A549 (cell line): ENCODE data around the gene CCDC47. TPM values are rescaled to one million over a fixed set of nuclear protein-coding genes. Genes with fewer than 3 reads are reported as not detected.
A peak's percentile ranks its signal among the peaks of the same experiment; 100 is the strongest.

Source experiments
- ATAC-seq, 2 experiments: fragments of 200-7000 bp in 1 of 2; fragments of >200 bp in 1 of 2; cut with Nextera tagmentation in 1 of 2; cut with Tn5 transposase in 1 of 2; 3 replicates each; pipeline versions ENCODE4 v1.8.0 to v1.9.1; 2018 to 2020; ENCODE audit warnings: mild to moderate bottlenecking in 1 of 2, moderate library complexity in 1 of 2
- CTCF ChIA-PET: fragments of 300-600 bp; sonication (Branson Sonifier 250); formaldehyde crosslinking; extraction: SDS; loops from one replicate; lab custom pipeline; 2021; ENCODE audit warnings: antibody characterized with exemption, inconsistent platforms; lab: Yijun Ruan, JAX
- POLR2A ChIA-PET: fragments of 350-600 bp; formaldehyde crosslinking; extraction: SDS; loops from one replicate; lab custom pipeline; 2021; ENCODE audit warnings: antibody characterized with exemption, inconsistent platforms; lab: Yijun Ruan, JAX
- DNase-seq, 2 experiments: peaks; one replicate each; pipeline versions ENCODE4 v3.0.0 to v3.0.0-alpha.2; 2011 to 2016; ENCODE audit warnings: low read depth in 1 of 2, low spot score in 1 of 2
- FAIRE-seq: peaks from 2 replicates; lab custom pipeline; 2011; peaks lifted over from hg19 to GRCh38; lab: Jason Lieb, UNC
- H3K27ac ChIP-seq, 2 experiments: fragments of >200 bp; sonication (Bioruptor Twin); formaldehyde crosslinking; 3 replicates each; pipeline ENCODE4 v1.5.1; 2016 to 2017
- H3K4me1 ChIP-seq: fragments of >200 bp; sonication (Bioruptor Twin); formaldehyde crosslinking; 3 replicates; pipeline ENCODE4 v1.6.1; 2016
- H3K4me2 ChIP-seq: fragments of >200 bp; sonication (Bioruptor Twin); formaldehyde crosslinking; 3 replicates; pipeline ENCODE4 v1.6.1; 2016
- H3K4me3 ChIP-seq: fragments of >200 bp; sonication (Bioruptor Twin); formaldehyde crosslinking; 3 replicates; pipeline ENCODE4 v1.5.1; 2016
- H3K9me3 ChIP-seq: fragments of >200 bp; sonication (Bioruptor Twin); formaldehyde crosslinking; 3 replicates; pipeline ENCODE4 v1.6.1; 2016
- CBX8 ChIP-seq: fragments of 200-600 bp; sonication (generic); IDR thresholded peaks from 2 replicates; pipeline ENCODE4 v1.6.1; 2016
- CEBPB ChIP-seq, 2 experiments: fragments of >200 bp in 1 of 2; sonication (Bioruptor Twin) in 1 of 2; formaldehyde crosslinking in 1 of 2; IDR thresholded peaks; 2 replicates each; pipeline ENCODE4 v1.6.1; 2012 to 2016
- EHMT2 ChIP-seq: fragments of 200-600 bp; sonication (generic); IDR thresholded peaks from 2 replicates; pipeline ENCODE4 v1.6.1; 2016; ENCODE audit warnings: antibody characterized with exemption, low read depth, mild to moderate bottlenecking, moderate library complexity
- ESRRA ChIP-seq: fragments of 150-350 bp; IDR thresholded peaks from 2 replicates; pipeline ENCODE4 v1.6.1; 2014; ENCODE audit warnings: mild to moderate bottlenecking, low read length, borderline replicate concordance
- FOSB ChIP-seq: fragments of 250-450 bp; sonication (Bioruptor Pico); IDR thresholded peaks from 2 replicates; pipeline ENCODE4 v1.5.0; 2020; ENCODE audit warnings: mild to moderate bottlenecking, moderate library complexity
- FOXS1 ChIP-seq: fragments of 250-450 bp; sonication (Bioruptor Pico); IDR thresholded peaks from 2 replicates; pipeline ENCODE4 v1.5.0; 2020; ENCODE audit warnings: mild to moderate bottlenecking, moderate library complexity
- HOXB13 ChIP-seq: fragments of 250-450 bp; sonication (Bioruptor Pico); IDR thresholded peaks from 2 replicates; pipeline ENCODE4 v1.5.0; 2020; ENCODE audit warnings: low read depth, mild to moderate bottlenecking, moderate library complexity
- JUN ChIP-seq, 2 experiments: fragments of >200 bp; sonication (Bioruptor Twin); formaldehyde crosslinking; IDR thresholded peaks; 2 replicates in 1 of 2; 3 replicates in 1 of 2; pipeline ENCODE4 v1.6.1; 2016 to 2017
- KDM5A ChIP-seq: fragments of 200-600 bp; sonication (generic); IDR thresholded peaks from 2 replicates; pipeline ENCODE4 v1.6.1; 2016; ENCODE audit warnings: antibody characterized with exemption, mild to moderate bottlenecking
- RAD21 ChIP-seq, 2 experiments: fragments of >200 bp in 1 of 2; sonication (Bioruptor Twin) in 1 of 2; formaldehyde crosslinking in 1 of 2; IDR thresholded peaks in 1 of 2; conservative IDR thresholded peaks in 1 of 2; 2 replicates in 1 of 2; 3 replicates in 1 of 2; pipeline ENCODE4 v1.6.1; 2012 to 2018; ENCODE audit warnings: inconsistent platforms in 1 of 2
- SMC3 ChIP-seq: fragments of >200 bp; sonication (Bioruptor Twin); formaldehyde crosslinking; IDR thresholded peaks from 3 replicates; pipeline ENCODE4 v1.6.1; 2018; ENCODE audit warnings: inconsistent platforms
- ZNF302 ChIP-seq: fragments of 250-450 bp; sonication (Bioruptor Pico); IDR thresholded peaks from 2 replicates; pipeline ENCODE4 v1.9.0; 2021; ENCODE audit warnings: inconsistent platforms, mild to moderate bottlenecking, moderate library complexity
- ZSCAN20 ChIP-seq: fragments of 250-450 bp; sonication (Bioruptor Pico); IDR thresholded peaks from 2 replicates; pipeline ENCODE4 v1.8.0; 2022; ENCODE audit warnings: mild to moderate bottlenecking, moderate library complexity
- WGBS: methylation state at CpG from one replicate; pipeline ENCODE4 v1.1.6; 2017; ENCODE audit errors: missing lambda C conversion rate; 5-methylcytosine and 5-hydroxymethylcytosine counted together
- polyA plus RNA-seq, 4 experiments: library from polyadenylated mRNA; depleted of rRNA in 3 of 4; stranded (reverse); fragments of >200 nt; fragmentation: RNase III in 1 of 4; extraction: RNeasy Plus Mini Kit Qiagen cat#74134 plus additional on column Dnase treatment in 1 of 4; gene quantifications; 2 replicates in 3 of 4; 3 replicates in 1 of 4; pipeline ENCODE4 v1.2.3, GENCODE V29; 2011 to 2017
- TF ChIP-seq, protein P1 (sequence below): fragments of 450-650 bp; IDR thresholded peaks from 2 replicates; pipeline ENCODE4 v1.6.1; 2014; ENCODE audit warnings: antibody characterized with exemption
- TF ChIP-seq, protein P2 (sequence below): fragments of >200 bp; sonication (Bioruptor Twin); formaldehyde crosslinking; IDR thresholded peaks from 3 replicates; pipeline ENCODE4 v1.5.1; 2016
- TF ChIP-seq, protein P3 (sequence below): IDR thresholded peaks from 2 replicates; pipeline ENCODE4 v1.6.1; 2012

CCDC47 gene
- polyA plus RNA-seq, 2 of the 4 experiments (the other 2 are of a cell fraction): 141 to 163 TPM

GRCh38 chr17:63698886-63699637 lies 74.3 kb downstream of the CCDC47 start (continued):
- no peak for TF ChIP-seq ZSCAN20 (CRISPR knock-in tag)
- TF ChIP-seq, protein P1, sequence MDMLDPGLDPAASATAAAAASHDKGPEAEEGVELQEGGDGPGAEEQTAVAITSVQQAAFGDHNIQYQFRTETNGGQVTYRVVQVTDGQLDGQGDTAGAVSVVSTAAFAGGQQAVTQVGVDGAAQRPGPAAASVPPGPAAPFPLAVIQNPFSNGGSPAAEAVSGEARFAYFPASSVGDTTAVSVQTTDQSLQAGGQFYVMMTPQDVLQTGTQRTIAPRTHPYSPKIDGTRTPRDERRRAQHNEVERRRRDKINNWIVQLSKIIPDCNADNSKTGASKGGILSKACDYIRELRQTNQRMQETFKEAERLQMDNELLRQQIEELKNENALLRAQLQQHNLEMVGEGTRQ: no peak

- DNase-seq: no peak
- 0 out of 3 replicates have a peak, but pooled peaks cover 6% of the 10 kb centered on the region for H3K4me1 ChIP-seq
- H3K9me3 ChIP-seq: no peaks in the 10 kb centered on the region
- WGBS: 90% methylated on average over 20 of the region's 24 CpGs
- no peak overlapping the region for H3K4me3 ChIP-seq
- TF ChIP-seq CBX8 (no peak), ZNF302 (no peak), EHMT2 (no peak), KDM5A (no peak), ESRRA (no peak)
- TF ChIP-seq, all 56 proteins: peak for 0
- Histone ChIP-seq H3K27ac (no peak overlapping the region), H3K4me2 (no peak overlapping the region)
- ChIA-PET POLR2A (interaction anchor here (1.2 kb wide), 1 partner anchor 43 kb away, joined by 3 read pairs; no protein-coding TSS in a partner anchor), CTCF (interaction anchor here (0.6 to 7.0 kb wide), 17 partner anchors 9 to 1828 kb away, joined by 3 to 116 read pairs (median 4); no protein-coding TSS in a partner anchor)
- ATAC-seq (peak in 1 of 2 experiments; percentile 4; a peak in 2 of 6 replicates), FAIRE-seq (no peak)
These were observed 75.0 kb downstream of the CCDC47 start for GRCh38 chr17:63698381-63698885.

- WGBS: 75% methylated on average over 21 of the region's 22 CpGs
- Histone ChIP-seq H3K4me2 (no peak overlapping the region), H3K4me1 (0 out of 3 replicates have a peak, but pooled peaks cover 6% of the 10 kb centered on the region), H3K9me3 (no peaks in the 10 kb centered on the region), H3K27ac (no peak overlapping the region), H3K4me3 (no peak overlapping the region)
- ChIA-PET CTCF (interaction anchor here (0.6 to 7.0 kb wide), 24 partner anchors 8 to 1829 kb away, joined by 3 to 116 read pairs (median 4); partner anchors contain the start of gene MAP3K3), POLR2A (interaction anchor here (1.2 kb wide), 1 partner anchor 43 kb away, joined by 3 read pairs; no protein-coding TSS in a partner anchor)
- FAIRE-seq: no peak
- TF ChIP-seq RAD21 (conservative IDR thresholded peaks at IDR 0.05 in 1 of 2, IDR thresholded peaks at IDR 0.05 in 1 of 2) (peak; percentile 31 to 40; a peak in 4 of 5 replicates), CEBPB (IDR thresholded peaks at IDR 0.05) (no peak), SMC3 (0 out of 3 replicates have a peak, but pooled peaks have one; percentile 21), HOXB13 (no peak)
- TF ChIP-seq, protein P2, sequence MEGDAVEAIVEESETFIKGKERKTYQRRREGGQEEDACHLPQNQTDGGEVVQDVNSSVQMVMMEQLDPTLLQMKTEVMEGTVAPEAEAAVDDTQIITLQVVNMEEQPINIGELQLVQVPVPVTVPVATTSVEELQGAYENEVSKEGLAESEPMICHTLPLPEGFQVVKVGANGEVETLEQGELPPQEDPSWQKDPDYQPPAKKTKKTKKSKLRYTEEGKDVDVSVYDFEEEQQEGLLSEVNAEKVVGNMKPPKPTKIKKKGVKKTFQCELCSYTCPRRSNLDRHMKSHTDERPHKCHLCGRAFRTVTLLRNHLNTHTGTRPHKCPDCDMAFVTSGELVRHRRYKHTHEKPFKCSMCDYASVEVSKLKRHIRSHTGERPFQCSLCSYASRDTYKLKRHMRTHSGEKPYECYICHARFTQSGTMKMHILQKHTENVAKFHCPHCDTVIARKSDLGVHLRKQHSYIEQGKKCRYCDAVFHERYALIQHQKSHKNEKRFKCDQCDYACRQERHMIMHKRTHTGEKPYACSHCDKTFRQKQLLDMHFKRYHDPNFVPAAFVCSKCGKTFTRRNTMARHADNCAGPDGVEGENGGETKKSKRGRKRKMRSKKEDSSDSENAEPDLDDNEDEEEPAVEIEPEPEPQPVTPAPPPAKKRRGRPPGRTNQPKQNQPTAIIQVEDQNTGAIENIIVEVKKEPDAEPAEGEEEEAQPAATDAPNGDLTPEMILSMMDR: peak; percentile 56
- TF ChIP-seq, all 56 proteins: peak for 3
- DNase-seq (peak; percentile 69 to 78), ATAC-seq (peak; percentile 31 to 69)
These were observed 75.8 kb downstream of the CCDC47 start for GRCh38 chr17:63697341-63698286.

DNA sequence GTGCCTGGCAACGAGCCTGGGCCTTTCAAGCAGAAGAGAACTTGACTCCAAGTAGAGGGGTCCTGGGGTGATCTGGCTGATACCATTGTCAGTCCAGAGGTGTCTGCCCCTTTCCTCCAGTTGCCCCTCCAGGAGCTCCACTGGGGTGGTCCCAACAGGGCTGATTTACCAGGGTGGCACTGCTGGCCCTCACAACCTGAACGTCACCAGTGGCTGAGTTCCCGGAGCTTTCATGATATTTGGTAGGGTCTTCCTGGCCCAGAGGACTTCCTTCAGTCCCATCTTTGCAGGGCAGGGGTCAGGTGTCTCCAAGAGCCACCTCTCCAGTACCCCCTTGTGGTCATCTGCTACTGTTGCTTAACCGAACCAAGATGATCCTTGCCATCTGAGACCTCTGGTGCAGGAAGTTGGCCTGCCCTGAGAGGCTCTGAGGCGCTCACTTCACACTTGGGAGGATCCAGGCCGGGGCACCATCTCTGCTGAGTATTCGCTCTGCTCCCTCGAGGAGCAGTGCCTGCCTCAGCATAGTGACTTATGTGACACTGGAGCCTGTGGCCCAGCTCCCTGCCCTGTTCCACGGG lies 76.9 kb downstream of the CCDC47 start:
- DNase-seq (peak; percentile 65 to 71), FAIRE-seq (no peak), ATAC-seq (peak; percentile 20 to 59; a peak in 3 of 6 replicates)
- H3K27ac ChIP-seq: no peak overlapping the region
- 0 out of 3 replicates have a peak, but pooled peaks cover 6% of the 10 kb centered on the region for H3K4me1 ChIP-seq
- H3K4me2 ChIP-seq: no peak overlapping the region
- H3K4me3 ChIP-seq: no peak overlapping the region
- no peaks in the 10 kb centered on the region for H3K9me3 ChIP-seq
- 75% methylated on average over 7 of the region's 9 CpGs for WGBS
- CTCF ChIA-PET: interaction anchor here (0.6 to 7.0 kb wide), 15 partner anchors 10 to 271 kb away, joined by 3 to 116 read pairs (median 4); partner anchors contain the start of gene MAP3K3
- POLR2A ChIA-PET: no interaction called here
- TF ChIP-seq CEBPB (IDR thresholded peaks at IDR 0.05): 0 out of 4 replicates have a peak, but pooled peaks of 1 of the 2 experiments have one; percentile 55
- TF ChIP-seq SMC3: peak; percentile 28; the same call in 2 of the 3 replicates
- no peak for TF ChIP-seq FOXS1 (CRISPR knock-in tag)
- TF ChIP-seq, protein P3, sequence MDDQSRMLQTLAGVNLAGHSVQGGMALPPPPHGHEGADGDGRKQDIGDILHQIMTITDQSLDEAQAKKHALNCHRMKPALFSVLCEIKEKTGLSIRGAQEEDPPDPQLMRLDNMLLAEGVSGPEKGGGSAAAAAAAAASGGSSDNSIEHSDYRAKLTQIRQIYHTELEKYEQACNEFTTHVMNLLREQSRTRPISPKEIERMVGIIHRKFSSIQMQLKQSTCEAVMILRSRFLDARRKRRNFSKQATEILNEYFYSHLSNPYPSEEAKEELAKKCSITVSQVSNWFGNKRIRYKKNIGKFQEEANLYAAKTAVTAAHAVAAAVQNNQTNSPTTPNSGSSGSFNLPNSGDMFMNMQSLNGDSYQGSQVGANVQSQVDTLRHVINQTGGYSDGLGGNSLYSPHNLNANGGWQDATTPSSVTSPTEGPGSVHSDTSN: no peak
- peak; percentile 18 to 30; a peak in 2 of 5 replicates for TF ChIP-seq RAD21 (conservative IDR thresholded peaks at IDR 0.05 in 1 of 2, IDR thresholded peaks at IDR 0.05 in 1 of 2)
- TF ChIP-seq, protein P2: peak; percentile 21; the same call in 2 of the 3 replicates
- TF ChIP-seq FOSB: no peak
- 0 out of 5 replicates have a peak, but pooled peaks of 1 of the 2 experiments have one; percentile 7 for TF ChIP-seq JUN (IDR thresholded peaks at IDR 0.05)
